ENCODE measurements around the gene ERN1.

The ERN1 gene

DNA sequence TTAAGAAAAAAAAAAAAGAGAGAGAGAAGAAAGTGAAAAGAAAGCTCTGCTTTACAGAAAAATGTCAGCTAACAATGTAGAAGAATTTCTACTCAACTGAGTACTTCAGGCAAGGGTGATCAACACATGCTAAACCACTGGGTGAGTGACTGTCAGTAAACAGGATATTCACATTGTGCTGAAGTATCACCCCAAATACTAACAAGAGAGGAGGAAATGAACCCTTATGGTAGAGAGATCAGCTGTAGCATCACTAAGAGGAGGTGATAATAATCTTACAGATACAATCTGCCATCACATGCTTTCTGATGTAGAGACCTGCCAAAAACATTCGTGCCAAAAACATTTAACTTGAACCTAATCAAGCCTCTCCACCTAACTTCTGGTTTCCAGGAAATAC is 78.8 kb downstream of the ERN1 start:
- no peak for DNase-seq (ENCODE audit: low read depth in 1 of 2, low spot score in 1 of 2)
- Histone ChIP-seq H3K27me3 (ENCODE audit: insufficient read depth, poor library complexity, severe bottlenecking) (no peaks in the 10 kb centered on the region), H3K4me3 (replicated peaks; ENCODE audit: insufficient read depth, low read length) (no peak overlapping the region), H3K27ac (replicated peaks) (no peak overlapping the region)
- TF ChIP-seq SPI1 (IDR thresholded peaks at IDR 0.05; ENCODE audit: borderline replicate concordance, low read depth) (no peak), POLR2AphosphoS5 (IDR thresholded peaks at IDR 0.05; ENCODE audit: low read depth) (no peak), GABPA (IDR thresholded peaks at IDR 0.05; ENCODE audit: low read depth) (no peak)
- TF ChIP-seq, protein P1, sequence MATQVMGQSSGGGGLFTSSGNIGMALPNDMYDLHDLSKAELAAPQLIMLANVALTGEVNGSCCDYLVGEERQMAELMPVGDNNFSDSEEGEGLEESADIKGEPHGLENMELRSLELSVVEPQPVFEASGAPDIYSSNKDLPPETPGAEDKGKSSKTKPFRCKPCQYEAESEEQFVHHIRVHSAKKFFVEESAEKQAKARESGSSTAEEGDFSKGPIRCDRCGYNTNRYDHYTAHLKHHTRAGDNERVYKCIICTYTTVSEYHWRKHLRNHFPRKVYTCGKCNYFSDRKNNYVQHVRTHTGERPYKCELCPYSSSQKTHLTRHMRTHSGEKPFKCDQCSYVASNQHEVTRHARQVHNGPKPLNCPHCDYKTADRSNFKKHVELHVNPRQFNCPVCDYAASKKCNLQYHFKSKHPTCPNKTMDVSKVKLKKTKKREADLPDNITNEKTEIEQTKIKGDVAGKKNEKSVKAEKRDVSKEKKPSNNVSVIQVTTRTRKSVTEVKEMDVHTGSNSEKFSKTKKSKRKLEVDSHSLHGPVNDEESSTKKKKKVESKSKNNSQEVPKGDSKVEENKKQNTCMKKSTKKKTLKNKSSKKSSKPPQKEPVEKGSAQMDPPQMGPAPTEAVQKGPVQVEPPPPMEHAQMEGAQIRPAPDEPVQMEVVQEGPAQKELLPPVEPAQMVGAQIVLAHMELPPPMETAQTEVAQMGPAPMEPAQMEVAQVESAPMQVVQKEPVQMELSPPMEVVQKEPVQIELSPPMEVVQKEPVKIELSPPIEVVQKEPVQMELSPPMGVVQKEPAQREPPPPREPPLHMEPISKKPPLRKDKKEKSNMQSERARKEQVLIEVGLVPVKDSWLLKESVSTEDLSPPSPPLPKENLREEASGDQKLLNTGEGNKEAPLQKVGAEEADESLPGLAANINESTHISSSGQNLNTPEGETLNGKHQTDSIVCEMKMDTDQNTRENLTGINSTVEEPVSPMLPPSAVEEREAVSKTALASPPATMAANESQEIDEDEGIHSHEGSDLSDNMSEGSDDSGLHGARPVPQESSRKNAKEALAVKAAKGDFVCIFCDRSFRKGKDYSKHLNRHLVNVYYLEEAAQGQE (IDR thresholded peaks at IDR 0.05; ENCODE audit: insufficient replicate concordance, low read depth) = no peak
- TF ChIP-seq, protein P2, sequence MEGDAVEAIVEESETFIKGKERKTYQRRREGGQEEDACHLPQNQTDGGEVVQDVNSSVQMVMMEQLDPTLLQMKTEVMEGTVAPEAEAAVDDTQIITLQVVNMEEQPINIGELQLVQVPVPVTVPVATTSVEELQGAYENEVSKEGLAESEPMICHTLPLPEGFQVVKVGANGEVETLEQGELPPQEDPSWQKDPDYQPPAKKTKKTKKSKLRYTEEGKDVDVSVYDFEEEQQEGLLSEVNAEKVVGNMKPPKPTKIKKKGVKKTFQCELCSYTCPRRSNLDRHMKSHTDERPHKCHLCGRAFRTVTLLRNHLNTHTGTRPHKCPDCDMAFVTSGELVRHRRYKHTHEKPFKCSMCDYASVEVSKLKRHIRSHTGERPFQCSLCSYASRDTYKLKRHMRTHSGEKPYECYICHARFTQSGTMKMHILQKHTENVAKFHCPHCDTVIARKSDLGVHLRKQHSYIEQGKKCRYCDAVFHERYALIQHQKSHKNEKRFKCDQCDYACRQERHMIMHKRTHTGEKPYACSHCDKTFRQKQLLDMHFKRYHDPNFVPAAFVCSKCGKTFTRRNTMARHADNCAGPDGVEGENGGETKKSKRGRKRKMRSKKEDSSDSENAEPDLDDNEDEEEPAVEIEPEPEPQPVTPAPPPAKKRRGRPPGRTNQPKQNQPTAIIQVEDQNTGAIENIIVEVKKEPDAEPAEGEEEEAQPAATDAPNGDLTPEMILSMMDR (IDR thresholded peaks at IDR 0.05; ENCODE audit: insufficient read depth, low read length) = no peak

GRCh38 chr17:64048805-64049204 is 81.1 kb downstream of the ERN1 start:
- H3K27me3 ChIP-seq (ENCODE audit: insufficient read depth, poor library complexity, severe bottlenecking) = no peaks in the 10 kb centered on the region
- no peak for DNase-seq (ENCODE audit: low read depth in 1 of 2, low spot score in 1 of 2)

GRCh38 chr17:64045176-64045575 is 84.8 kb downstream of the ERN1 start:
- DNase-seq (ENCODE audit: low read depth in 1 of 2, low spot score in 1 of 2) = no peak
- Histone ChIP-seq H3K27ac (replicated peaks) (no peak overlapping the region), H3K4me3 (replicated peaks; ENCODE audit: insufficient read depth, low read length) (no peak overlapping the region), H3K27me3 (ENCODE audit: insufficient read depth, poor library complexity, severe bottlenecking) (no peaks in the 10 kb centered on the region)
- TF ChIP-seq, protein P1 (IDR thresholded peaks at IDR 0.05; ENCODE audit: insufficient replicate concordance, low read depth) = no peak
- no peak for TF ChIP-seq GABPA (IDR thresholded peaks at IDR 0.05; ENCODE audit: low read depth)
- no peak for TF ChIP-seq SPI1 (IDR thresholded peaks at IDR 0.05; ENCODE audit: borderline replicate concordance, low read depth)

More at GRCh38 chr17:64048805-64049204, 81.1 kb downstream of the ERN1 start:
- Histone ChIP-seq H3K27ac (replicated peaks) (no peak overlapping the region), H3K4me3 (replicated peaks; ENCODE audit: insufficient read depth, low read length) (no peak overlapping the region)
- no peak for TF ChIP-seq SPI1 (IDR thresholded peaks at IDR 0.05; ENCODE audit: borderline replicate concordance, low read depth)
- TF ChIP-seq, protein P1 (IDR thresholded peaks at IDR 0.05; ENCODE audit: insufficient replicate concordance, low read depth) = no peak
- TF ChIP-seq GABPA (IDR thresholded peaks at IDR 0.05; ENCODE audit: low read depth) = no peak
- no peak for TF ChIP-seq POLR2AphosphoS5 (IDR thresholded peaks at IDR 0.05; ENCODE audit: low read depth)
- TF ChIP-seq, protein P2 (IDR thresholded peaks at IDR 0.05; ENCODE audit: insufficient read depth, low read length) = no peak

All from HL-60 (cell line).